ENCODE results near the gene MRGPRX4. TPM values are rescaled to one million over a fixed set of nuclear protein-coding genes. Genes with fewer than 3 reads are reported as not detected.

MRGPRX4 gene
- polyA plus RNA-seq, 1 donor from 2014 or later: not detected

GRCh38 chr11:18171377-18172000 is 1.1 kb upstream of the MRGPRX4 start:
- H2AFZ ChIP-seq (ENCODE audit: low read depth, low read length): no peak overlapping the region
- H3F3A ChIP-seq (ENCODE audit: insufficient read depth, low read length, poor library complexity, severe bottlenecking): no peaks in the 10 kb centered on the region
- H3K9ac ChIP-seq (ENCODE audit: low read length): no peak overlapping the region
- H3K27me3 ChIP-seq (ENCODE audit: insufficient read depth, low read depth, low read length): no peaks in the 10 kb centered on the region
- H3K36me3 ChIP-seq (ENCODE audit: insufficient read depth, low read length): no peaks in the 10 kb centered on the region
- no peak overlapping the region for H3K4me3 ChIP-seq (ENCODE audit: low read length)
- H4K20me1 ChIP-seq (ENCODE audit: insufficient read depth): no peaks in the 10 kb centered on the region
- no peaks in the 10 kb centered on the region for H3K9me2 ChIP-seq (ENCODE audit: insufficient read depth, low read length)
- no peaks in the 10 kb centered on the region for H3K79me2 ChIP-seq (replicated peaks; ENCODE audit: insufficient read depth, low read length)
- H3K4me2 ChIP-seq (ENCODE audit: low read length): no peak overlapping the region
- H3K9me3 ChIP-seq (ENCODE audit: low read length): no peaks in the 10 kb centered on the region
- H3K27ac ChIP-seq (ENCODE audit: low read length): no peak overlapping the region
- TF ChIP-seq REST (IDR thresholded peaks at IDR 0.05; ENCODE audit: borderline replicate concordance) (no peak), SMC3 (conservative IDR thresholded peaks at IDR 0.05; ENCODE audit: poor library complexity) (no peak), TAF1 (IDR thresholded peaks at IDR 0.05; ENCODE audit: low read depth) (no peak), RAD21 (conservative IDR thresholded peaks at IDR 0.05) (no peak), EZH2 (IDR thresholded peaks at IDR 0.05; ENCODE audit: borderline replicate concordance, insufficient read depth, low read length, poor library complexity, severe bottlenecking) (no peak), CTCF (IDR thresholded peaks at IDR 0.05; ENCODE audit: poor library complexity, severe bottlenecking) (no peak), EP300 (conservative IDR thresholded peaks at IDR 0.05; ENCODE audit: poor library complexity, severe bottlenecking) (no peak), MXI1 (conservative IDR thresholded peaks at IDR 0.05; ENCODE audit: poor library complexity, severe bottlenecking) (no peak), POLR2AphosphoS5 (IDR thresholded peaks at IDR 0.05) (no peak)

GRCh38 chr11:18173225-18173866 is 709 bp downstream of the MRGPRX4 start:
- H2AFZ ChIP-seq (ENCODE audit: low read depth, low read length): no peak overlapping the region
- no peaks in the 10 kb centered on the region for H3K36me3 ChIP-seq (ENCODE audit: insufficient read depth, low read length)
- no peak overlapping the region for H3K4me3 ChIP-seq (ENCODE audit: low read length)
- H3K9me3 ChIP-seq (ENCODE audit: low read length): no peaks in the 10 kb centered on the region
- no peak overlapping the region for H3K27ac ChIP-seq (ENCODE audit: low read length)
- H3K4me2 ChIP-seq (ENCODE audit: low read length): no peak overlapping the region
- no peaks in the 10 kb centered on the region for H3K27me3 ChIP-seq (ENCODE audit: insufficient read depth, low read depth, low read length)
- H3K9me2 ChIP-seq (ENCODE audit: insufficient read depth, low read length): no peaks in the 10 kb centered on the region
- no peaks in the 10 kb centered on the region for H3F3A ChIP-seq (ENCODE audit: insufficient read depth, low read length, poor library complexity, severe bottlenecking)
- no peaks in the 10 kb centered on the region for H3K79me2 ChIP-seq (replicated peaks; ENCODE audit: insufficient read depth, low read length)
- H3K9ac ChIP-seq (ENCODE audit: low read length): no peak overlapping the region
- TF ChIP-seq POLR2AphosphoS5 (IDR thresholded peaks at IDR 0.05) (no peak), EZH2 (IDR thresholded peaks at IDR 0.05; ENCODE audit: borderline replicate concordance, insufficient read depth, low read length, poor library complexity, severe bottlenecking) (no peak), RAD21 (conservative IDR thresholded peaks at IDR 0.05) (no peak), REST (IDR thresholded peaks at IDR 0.05; ENCODE audit: borderline replicate concordance) (no peak), SMC3 (conservative IDR thresholded peaks at IDR 0.05; ENCODE audit: poor library complexity) (no peak), TAF1 (IDR thresholded peaks at IDR 0.05; ENCODE audit: low read depth) (no peak)
- no peaks in the 10 kb centered on the region for H4K20me1 ChIP-seq (ENCODE audit: insufficient read depth)
